Neural cell (in vitro differentiated cells): ENCODE data around the gene SRCAP. TPM values are rescaled to one million over a fixed set of nuclear protein-coding genes. Genes with fewer than 3 reads are reported as not detected.

Source experiments
- H2AFZ ChIP-seq: fragments of 200-600, 300-800 bp; sonication (generic), shearing (Covaris generic); 2 replicates; pipeline ENCODE4 v1.6.0; 2014; ENCODE audit warnings: low read depth, mild to moderate bottlenecking, antibody characterized with exemption, low read length, moderate library complexity
- H3F3A ChIP-seq: fragments of 200-600 bp; shearing (Covaris generic); 2 replicates; pipeline ENCODE4 v1.6.1; 2016; ENCODE audit warnings: mild to moderate bottlenecking, moderate library complexity, mixed read lengths, antibody characterized with exemption, low read length; ENCODE audit not compliant: insufficient read depth, poor library complexity, severe bottlenecking
- H3K27ac ChIP-seq: fragments of 200-600, 300-800 bp; sonication (generic), shearing (Covaris generic); 2 replicates; pipeline ENCODE4 v1.5.1; 2014; ENCODE audit warnings: mild to moderate bottlenecking, low read length, moderate library complexity
- H3K27me3 ChIP-seq: fragments of 300-800, 200-600 bp; sonication (generic), shearing (Covaris generic); 2 replicates; pipeline ENCODE4 v1.6.0; 2014; ENCODE audit warnings: mild to moderate bottlenecking, low read depth, low read length, moderate library complexity; ENCODE audit not compliant: insufficient read depth
- H3K36me3 ChIP-seq: fragments of 300-800, 200-600 bp; sonication (generic), shearing (Covaris generic); 2 replicates; pipeline ENCODE4 v1.5.1; 2014; ENCODE audit warnings: mild to moderate bottlenecking, antibody characterized with exemption, low read length, moderate library complexity; ENCODE audit not compliant: insufficient read depth
- H3K4me2 ChIP-seq: fragments of 300-800, 200-600 bp; sonication (generic), shearing (Covaris generic); 2 replicates; pipeline ENCODE4 v1.6.0; 2014; ENCODE audit warnings: mild to moderate bottlenecking, low read length
- H3K4me3 ChIP-seq: fragments of 300-800, 200-600 bp; sonication (generic), shearing (Covaris generic); 2 replicates; pipeline ENCODE4 v1.5.1; 2014; ENCODE audit warnings: mild to moderate bottlenecking, low read length, moderate library complexity
- H3K79me2 ChIP-seq: fragments of 200-600 bp; shearing (Covaris generic); replicated peaks from 2 replicates; pipeline ENCODE4 v1.6.0; 2014; ENCODE audit warnings: mild to moderate bottlenecking, low read length, moderate library complexity; ENCODE audit not compliant: insufficient read depth
- H3K9ac ChIP-seq: fragments of 300-800, 200-600 bp; sonication (generic), shearing (Covaris generic); 2 replicates; pipeline ENCODE4 v1.6.1; 2016; ENCODE audit warnings: mild to moderate bottlenecking, low read length, mixed read lengths
- H3K9me2 ChIP-seq: fragments of 200-600 bp; shearing (Covaris generic); 2 replicates; pipeline ENCODE4 v1.6.1; 2016; ENCODE audit warnings: mild to moderate bottlenecking, low read length, mixed read lengths; ENCODE audit not compliant: insufficient read depth
- H3K9me3 ChIP-seq: fragments of 200-600, 300-800 bp; sonication (generic), shearing (Covaris generic); 2 replicates; pipeline ENCODE4 v1.6.1; 2016; ENCODE audit warnings: mild to moderate bottlenecking, mixed run types, low read length, moderate library complexity, mixed read lengths
- H4K20me1 ChIP-seq: fragments of 200-600 bp; shearing (Covaris generic); 2 replicates; pipeline ENCODE4 v1.6.1; 2016; ENCODE audit warnings: mild to moderate bottlenecking, mixed run types; ENCODE audit not compliant: insufficient read depth
- CTCF ChIP-seq: fragments of 450-650 bp; IDR thresholded peaks from 2 replicates; pipeline ENCODE4 v1.5.1; 2014; ENCODE audit warnings: antibody characterized with exemption, mild to moderate bottlenecking, moderate library complexity; ENCODE audit not compliant: poor library complexity, severe bottlenecking
- EP300 ChIP-seq: fragments of 450-650 bp; conservative IDR thresholded peaks from 2 replicates; pipeline ENCODE4 v1.6.1; 2014; ENCODE audit warnings: antibody characterized with exemption, mild to moderate bottlenecking, moderate library complexity; ENCODE audit not compliant: poor library complexity, severe bottlenecking
- EZH2 ChIP-seq: fragments of 200-600, 300-800 bp; shearing (Covaris generic), sonication (generic); IDR thresholded peaks from 2 replicates; pipeline ENCODE4 v1.6.1; 2014; ENCODE audit warnings: antibody characterized with exemption, low read length, borderline replicate concordance, mild to moderate bottlenecking; ENCODE audit not compliant: insufficient read depth, poor library complexity, severe bottlenecking
- MXI1 ChIP-seq: fragments of 450-650 bp; conservative IDR thresholded peaks from 2 replicates; pipeline ENCODE4 v1.6.1; 2014; ENCODE audit warnings: antibody characterized with exemption, mild to moderate bottlenecking; ENCODE audit not compliant: poor library complexity, severe bottlenecking
- POLR2AphosphoS5 ChIP-seq: IDR thresholded peaks from 2 replicates; pipeline ENCODE4 v1.6.1; 2012
- RAD21 ChIP-seq: fragments of 450-650 bp; conservative IDR thresholded peaks from 2 replicates; pipeline ENCODE4 v1.6.1; 2014; ENCODE audit warnings: antibody characterized with exemption, mild to moderate bottlenecking, moderate library complexity
- SMC3 ChIP-seq: fragments of 450-650 bp; conservative IDR thresholded peaks from 2 replicates; pipeline ENCODE4 v1.6.1; 2014; ENCODE audit warnings: antibody characterized with exemption, mild to moderate bottlenecking, moderate library complexity; ENCODE audit not compliant: poor library complexity
- TAF1 ChIP-seq: IDR thresholded peaks from 2 replicates; pipeline ENCODE4 v1.6.1; 2012; ENCODE audit warnings: low read depth
- polyA plus RNA-seq: library from polyadenylated mRNA; depleted of rRNA; stranded (reverse); fragments of >200 nt; gene quantifications from 2 replicates; pipeline ENCODE4 v1.2.3, GENCODE V29; 2014
- TF ChIP-seq, protein P1 (sequence below): IDR thresholded peaks from 2 replicates; pipeline ENCODE4 v1.6.1; 2012; ENCODE audit warnings: borderline replicate concordance

The SRCAP gene
- polyA plus RNA-seq, 1 donor from 2014 or later, result 0.76 TPM

DNA sequence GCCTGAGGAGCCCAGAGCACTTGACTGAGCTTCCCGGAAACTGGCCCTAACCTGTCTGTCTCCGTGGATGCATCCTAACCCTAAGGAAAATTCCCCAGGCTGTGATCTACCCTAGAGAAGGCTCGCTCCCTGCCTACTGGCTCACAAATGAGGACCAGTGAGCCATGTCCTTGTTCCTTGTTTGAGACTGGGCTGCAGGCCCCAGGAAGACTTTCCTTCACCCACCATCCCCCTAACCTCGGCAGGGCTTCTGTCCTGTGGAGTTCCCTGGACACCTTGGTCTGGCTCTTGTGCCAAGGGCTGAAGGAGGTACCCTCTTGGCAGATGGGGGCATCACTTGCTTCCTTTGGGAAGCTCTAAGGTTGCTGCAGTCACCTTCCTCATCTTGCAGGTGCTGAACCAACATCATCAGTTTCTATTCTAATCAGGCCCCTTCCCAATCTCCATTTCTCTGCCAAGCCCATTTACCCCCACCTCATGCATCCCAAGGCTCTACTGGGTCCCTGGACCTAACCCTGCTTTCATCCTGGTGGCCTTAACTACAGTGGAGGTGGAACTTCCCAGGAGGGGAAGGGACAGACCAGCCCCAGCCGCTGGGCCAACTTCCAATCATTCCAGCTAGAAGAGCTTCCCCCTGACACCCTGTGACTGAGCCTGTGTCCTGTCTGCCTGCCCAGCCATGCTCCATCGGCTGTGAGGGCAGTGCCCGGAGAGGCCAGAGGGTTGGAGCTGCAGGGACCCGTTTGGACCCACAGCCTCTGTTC is 75.6 kb downstream of the SRCAP start:
- Histone ChIP-seq H4K20me1 (no peaks in the 10 kb centered on the region), H3K9ac (peak overlapping the region; percentile 67)

DNA sequence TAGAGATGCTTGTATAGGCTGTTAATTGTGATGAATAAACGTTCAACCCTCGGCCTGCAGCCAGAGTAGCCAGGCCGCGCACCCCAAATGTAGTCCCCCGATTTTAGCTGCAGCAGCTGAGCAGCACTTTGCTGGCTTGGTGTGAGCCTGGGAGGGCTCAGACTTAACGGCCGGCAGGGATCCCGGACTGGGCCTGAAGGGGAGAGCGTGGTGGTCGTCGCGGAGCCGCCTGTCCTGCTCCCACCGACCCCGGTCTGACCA is 76.1 kb downstream of the SRCAP start:
- Histone ChIP-seq H3K36me3 (no peaks in the 10 kb centered on the region), H3K27ac (peak overlapping the region; percentile 60), H2AFZ (no peak overlapping the region), H3K4me2 (peak overlapping the region; percentile 86), H3F3A (no peaks in the 10 kb centered on the region), H3K79me2 (no peaks in the 10 kb centered on the region), H3K4me3 (peak overlapping the region; percentile 92), H3K9me2 (no peaks in the 10 kb centered on the region), H3K27me3 (no peaks in the 10 kb centered on the region), H3K9ac (peak overlapping the region; percentile 67), H3K9me3 (no peaks in the 10 kb centered on the region), H4K20me1 (no peaks in the 10 kb centered on the region)
- TF ChIP-seq CTCF (no peak), TAF1 (peak; percentile 21), SMC3 (no peak)

More for the DNA sequence above, 75.6 kb downstream of the SRCAP start:
- Histone ChIP-seq H3K4me2 (peak overlapping the region; percentile 86), H3K27ac (peak overlapping the region; percentile 60), H3K9me3 (no peaks in the 10 kb centered on the region), H2AFZ (no peak overlapping the region), H3K27me3 (no peaks in the 10 kb centered on the region), H3K4me3 (peak overlapping the region; percentile 92), H3F3A (no peaks in the 10 kb centered on the region), H3K36me3 (no peaks in the 10 kb centered on the region), H3K9me2 (no peaks in the 10 kb centered on the region), H3K79me2 (no peaks in the 10 kb centered on the region)
- TF ChIP-seq TAF1, result no peak
- TF ChIP-seq RAD21, result no peak
- no peak for TF ChIP-seq MXI1
- no peak for TF ChIP-seq CTCF
- TF ChIP-seq POLR2AphosphoS5, result no peak
- TF ChIP-seq SMC3, result no peak
- TF ChIP-seq EP300, result no peak
- TF ChIP-seq, protein P1, sequence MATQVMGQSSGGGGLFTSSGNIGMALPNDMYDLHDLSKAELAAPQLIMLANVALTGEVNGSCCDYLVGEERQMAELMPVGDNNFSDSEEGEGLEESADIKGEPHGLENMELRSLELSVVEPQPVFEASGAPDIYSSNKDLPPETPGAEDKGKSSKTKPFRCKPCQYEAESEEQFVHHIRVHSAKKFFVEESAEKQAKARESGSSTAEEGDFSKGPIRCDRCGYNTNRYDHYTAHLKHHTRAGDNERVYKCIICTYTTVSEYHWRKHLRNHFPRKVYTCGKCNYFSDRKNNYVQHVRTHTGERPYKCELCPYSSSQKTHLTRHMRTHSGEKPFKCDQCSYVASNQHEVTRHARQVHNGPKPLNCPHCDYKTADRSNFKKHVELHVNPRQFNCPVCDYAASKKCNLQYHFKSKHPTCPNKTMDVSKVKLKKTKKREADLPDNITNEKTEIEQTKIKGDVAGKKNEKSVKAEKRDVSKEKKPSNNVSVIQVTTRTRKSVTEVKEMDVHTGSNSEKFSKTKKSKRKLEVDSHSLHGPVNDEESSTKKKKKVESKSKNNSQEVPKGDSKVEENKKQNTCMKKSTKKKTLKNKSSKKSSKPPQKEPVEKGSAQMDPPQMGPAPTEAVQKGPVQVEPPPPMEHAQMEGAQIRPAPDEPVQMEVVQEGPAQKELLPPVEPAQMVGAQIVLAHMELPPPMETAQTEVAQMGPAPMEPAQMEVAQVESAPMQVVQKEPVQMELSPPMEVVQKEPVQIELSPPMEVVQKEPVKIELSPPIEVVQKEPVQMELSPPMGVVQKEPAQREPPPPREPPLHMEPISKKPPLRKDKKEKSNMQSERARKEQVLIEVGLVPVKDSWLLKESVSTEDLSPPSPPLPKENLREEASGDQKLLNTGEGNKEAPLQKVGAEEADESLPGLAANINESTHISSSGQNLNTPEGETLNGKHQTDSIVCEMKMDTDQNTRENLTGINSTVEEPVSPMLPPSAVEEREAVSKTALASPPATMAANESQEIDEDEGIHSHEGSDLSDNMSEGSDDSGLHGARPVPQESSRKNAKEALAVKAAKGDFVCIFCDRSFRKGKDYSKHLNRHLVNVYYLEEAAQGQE, result no peak
- TF ChIP-seq EZH2, result no peak
